DND-41 (cell line): ENCODE results near the gene CASKIN2.
"Not testable (repeated sequence)": the region's sequence is repeated elsewhere in the genome, so short reads cannot be mapped to it uniquely, and the experiment has no call there.

Source experiments
- ATAC-seq: fragments of 200-7000 bp; cut with Tn5 transposase; 3 replicates; pipeline ENCODE4 v1.9.1; 2021; ENCODE audit warnings: low read depth; ENCODE audit not compliant: insufficient read depth
- DNase-seq: peaks from one replicate; pipeline ENCODE4 v3.0.0-alpha.2; 2020
- H2AFZ ChIP-seq: 2 replicates; pipeline ENCODE4 v1.6.0; 2012; ENCODE audit warnings: low read depth, low read length
- H3K27ac ChIP-seq: 2 replicates; pipeline ENCODE4 v1.5.1; 2012; ENCODE audit warnings: low read length, inconsistent platforms
- H3K27me3 ChIP-seq: fragments of 200-600 bp; sonication (generic); 2 replicates; pipeline ENCODE4 v1.6.0; 2012; ENCODE audit warnings: low read length, mild to moderate bottlenecking, inconsistent platforms; ENCODE audit not compliant: insufficient read depth, poor library complexity
- H3K36me3 ChIP-seq: 2 replicates; pipeline ENCODE4 v1.5.1; 2012; ENCODE audit warnings: low read length, inconsistent platforms; ENCODE audit not compliant: insufficient read depth
- H3K4me1 ChIP-seq: 2 replicates; pipeline ENCODE4 v1.5.1; 2012; ENCODE audit warnings: mild to moderate bottlenecking, low read length; ENCODE audit not compliant: insufficient read depth
- H3K4me2 ChIP-seq: 2 replicates; pipeline ENCODE4 v1.6.0; 2012; ENCODE audit warnings: mild to moderate bottlenecking, moderate library complexity, low read length, inconsistent platforms; ENCODE audit not compliant: insufficient read depth
- H3K4me3 ChIP-seq, 2 experiments: fragments of 200-600 bp in 1 of 2; shearing (Covaris generic) in 1 of 2; 2 replicates each; pipeline ENCODE4 v1.5.1; 2012 to 2016; ENCODE audit warnings: inconsistent platforms in 2 of 2, low read length in 2 of 2, mild to moderate bottlenecking in 2 of 2, low read depth in 1 of 2, moderate library complexity in 1 of 2
- H3K79me2 ChIP-seq: 2 replicates; pipeline ENCODE4 v1.6.0; 2012; ENCODE audit warnings: low read length, inconsistent platforms; ENCODE audit not compliant: insufficient read depth
- H3K9ac ChIP-seq: 2 replicates; pipeline ENCODE4 v1.6.0; 2012; ENCODE audit warnings: low read depth, mild to moderate bottlenecking, inconsistent platforms, low read length, moderate library complexity
- H3K9me3 ChIP-seq: 2 replicates; pipeline ENCODE4 v1.5.1; 2012; ENCODE audit warnings: low read length, moderate library complexity, mild to moderate bottlenecking, inconsistent platforms; ENCODE audit not compliant: insufficient read depth, severe bottlenecking
- H4K20me1 ChIP-seq: 2 replicates; pipeline ENCODE4 v1.6.0; 2012; ENCODE audit warnings: low read length; ENCODE audit not compliant: insufficient read depth
- CTCF ChIP-seq: IDR thresholded peaks from 2 replicates; pipeline ENCODE4 v1.5.1; 2012; ENCODE audit warnings: borderline replicate concordance, low read length, moderate library complexity, mild to moderate bottlenecking; ENCODE audit not compliant: poor library complexity, severe bottlenecking; ENCODE audit errors: extremely low read depth
- EZH2 ChIP-seq: IDR thresholded peaks from 3 replicates; pipeline ENCODE4 v1.6.1; 2012; ENCODE audit warnings: borderline replicate concordance, low read depth, mild to moderate bottlenecking, moderate library complexity, low read length, inconsistent platforms; ENCODE audit not compliant: severe bottlenecking

Gene CASKIN2

GRCh38 chr17:75480281-75480680 lies 35.1 kb downstream of the CASKIN2 start:
- H3K9me3 ChIP-seq = no peaks in the 10 kb centered on the region
- no peak overlapping the region for H3K9ac ChIP-seq
- H3K36me3 ChIP-seq = peaks cover 25% of the 10 kb centered on the region

GRCh38 chr17:75478508-75478907 lies 36.8 kb downstream of the CASKIN2 start:
- no peaks in the 10 kb centered on the region for H3K4me1 ChIP-seq
- H3K36me3 ChIP-seq = peaks cover 36% of the 10 kb centered on the region

More at GRCh38 chr17:75480281-75480680, 35.1 kb downstream of the CASKIN2 start:
- Histone ChIP-seq H3K4me2 (no peak overlapping the region), H3K27me3 (no peaks in the 10 kb centered on the region), H3K4me1 (no peaks in the 10 kb centered on the region), H3K27ac (no peak overlapping the region), H2AFZ (no peak overlapping the region), H3K4me3 (no peak overlapping the region), H3K79me2 (peaks cover 59% of the 10 kb centered on the region), H4K20me1 (peaks cover 26% of the 10 kb centered on the region; the same call in 1 of the 2 replicates)
- ATAC-seq = no peak
- DNase-seq = no peak
- TF ChIP-seq EZH2 (no peak), CTCF (no peak)

GRCh38 chr17:75477490-75477862 lies 37.9 kb downstream of the CASKIN2 start:
- H4K20me1 ChIP-seq = peaks cover 25% of the 10 kb centered on the region; the same call in 1 of the 2 replicates
- H3K4me2 ChIP-seq = not testable (repeated sequence)

More at GRCh38 chr17:75478508-75478907, 36.8 kb downstream of the CASKIN2 start:
- Histone ChIP-seq H2AFZ (no peak overlapping the region), H3K9me3 (no peaks in the 10 kb centered on the region), H3K4me2 (no peak overlapping the region), H3K9ac (no peak overlapping the region), H4K20me1 (peaks cover 26% of the 10 kb centered on the region; the same call in 1 of the 2 replicates), H3K4me3 (no peak overlapping the region), H3K27ac (no peak overlapping the region), H3K27me3 (no peaks in the 10 kb centered on the region), H3K79me2 (peaks cover 54% of the 10 kb centered on the region)
- DNase-seq = no peak
- TF ChIP-seq EZH2 (no peak), CTCF (no peak)
- no peak for ATAC-seq

GRCh38 chr17:75476752-75477489 lies 38.4 kb downstream of the CASKIN2 start:
- Histone ChIP-seq H3K79me2 (peaks cover 48% of the 10 kb centered on the region), H2AFZ (no peak overlapping the region), H3K9ac (no peak overlapping the region), H3K4me2 (no peak overlapping the region), H3K27ac (peak overlapping the region; percentile 31; the same call in 1 of the 2 replicates), H3K27me3 (no peaks in the 10 kb centered on the region), H3K36me3 (peaks cover 49% of the 10 kb centered on the region), H3K4me3 (no peak overlapping the region), H4K20me1 (peaks cover 25% of the 10 kb centered on the region; the same call in 1 of the 2 replicates), H3K4me1 (no peaks in the 10 kb centered on the region), H3K9me3 (no peaks in the 10 kb centered on the region)
- no peak for DNase-seq
- TF ChIP-seq CTCF (no peak), EZH2 (no peak)
- no peak for ATAC-seq

More at GRCh38 chr17:75477490-75477862, 37.9 kb downstream of the CASKIN2 start:
- not testable (repeated sequence) for H3K4me1 ChIP-seq, H3K9me3 ChIP-seq, H3K27me3 ChIP-seq, ATAC-seq, H3K4me3 ChIP-seq, H2AFZ ChIP-seq, H3K9ac ChIP-seq, DNase-seq, H3K27ac ChIP-seq
- peaks cover 44% of the 10 kb centered on the region for H3K36me3 ChIP-seq
- peaks cover 49% of the 10 kb centered on the region for H3K79me2 ChIP-seq
